C4-2B (cell line): ENCODE results near the gene PROM1.

Experiments used
- CTCF ChIP-seq: fragments of 450-650 bp; conservative IDR thresholded peaks from 2 replicates; pipeline ENCODE4 v1.5.1; 2017; ENCODE audit warnings: mild to moderate bottlenecking
- ZFX ChIP-seq: fragments of 450-650 bp; IDR thresholded peaks from 2 replicates; pipeline ENCODE4 v1.6.1; 2017

DNA sequence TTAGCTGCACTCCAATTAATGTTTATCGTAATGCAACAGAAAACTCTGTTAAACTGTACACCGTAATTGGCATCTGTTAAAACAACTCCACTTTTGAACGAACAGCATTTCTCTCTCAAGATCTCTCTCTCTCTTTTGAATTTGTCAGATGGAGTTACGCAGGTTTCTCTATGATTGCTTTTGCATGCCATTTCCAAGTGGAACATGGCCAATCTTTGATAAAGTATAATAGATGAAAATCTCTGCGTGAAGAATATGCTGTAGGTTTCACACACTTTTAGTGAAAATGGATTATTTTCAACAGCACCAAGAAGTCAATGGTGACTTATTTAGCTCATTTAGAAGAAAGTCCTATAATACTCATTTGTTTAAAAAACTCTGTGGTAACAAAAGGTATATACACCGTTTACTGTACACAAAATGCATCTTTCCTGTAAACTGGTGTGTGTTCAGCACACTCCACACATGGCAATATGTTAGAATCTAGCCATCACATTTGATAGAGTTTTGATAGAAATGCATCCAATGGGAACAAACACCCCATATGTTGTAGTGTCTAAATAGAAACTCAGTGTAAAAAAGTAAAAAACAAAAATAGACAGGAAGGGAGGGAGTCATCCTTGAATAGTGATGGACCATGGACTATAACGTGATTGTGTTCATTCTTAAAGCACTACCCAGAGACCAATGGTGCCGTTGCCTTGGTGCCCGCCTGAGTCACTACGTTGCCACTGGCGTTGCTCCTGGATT is 115.1 kb downstream of the PROM1 start:
- no peak for TF ChIP-seq CTCF
- TF ChIP-seq ZFX = no peak
